ENCODE measurements around the gene SRGAP1. TPM values are rescaled to one million over a fixed set of nuclear protein-coding genes. Genes with fewer than 3 reads are reported as not detected.

SRGAP1 gene
- polyA plus RNA-seq, 3 donors from 2014 or later: 0.02 TPM; not detected in 2

GRCh38 chr12:63966606-63966975 lies 122.1 kb downstream of the SRGAP1 start:
- Mint-ChIP-seq H3K9me3 (peaks cover 0 to 7% (median 0%) of the 10 kb centered on the region in 6 donors), H3K4me3 (no peak overlapping the region), H3K27ac (no peak overlapping the region), H3K27me3 (ENCODE audit: low read depth in 3 of 3) (peaks cover 0 to 6% (median 0%) of the 10 kb centered on the region in 3 donors), H3K4me1 (no peaks in the 10 kb centered on the region), H3K36me3 (no peaks in the 10 kb centered on the region)
- DNase-seq: no peak

- H3K4me3 Mint-ChIP-seq: no peak overlapping the region
- H3K27me3 Mint-ChIP-seq (ENCODE audit: low read depth in 3 of 3): peaks cover 0 to 6% (median 0%) of the 10 kb centered on the region in 3 donors
- DNase-seq: no peak
- no peaks in the 10 kb centered on the region for H3K36me3 Mint-ChIP-seq
- H3K27ac Mint-ChIP-seq: no peak overlapping the region
- peaks cover 0 to 7% (median 0%) of the 10 kb centered on the region in 6 donors for H3K9me3 Mint-ChIP-seq
- no peaks in the 10 kb centered on the region for H3K4me1 Mint-ChIP-seq
Measured at GRCh38 chr12:63967358-63968145, 123.1 kb downstream of the SRGAP1 start.

- Mint-ChIP-seq H3K27ac (no peak overlapping the region), H3K9me3 (peaks cover 0 to 7% (median 0%) of the 10 kb centered on the region in 6 donors), H3K27me3 (ENCODE audit: low read depth in 3 of 3) (peaks cover 0 to 6% (median 0%) of the 10 kb centered on the region in 3 donors), H3K4me1 (no peaks in the 10 kb centered on the region), H3K4me3 (no peak overlapping the region), H3K36me3 (no peaks in the 10 kb centered on the region)
- no peak for DNase-seq
Measured at GRCh38 chr12:63968673-63969072, 124.2 kb downstream of the SRGAP1 start.

GRCh38 chr12:63976902-63977395 lies 132.4 kb downstream of the SRGAP1 start:
- Mint-ChIP-seq H3K4me3 (no peak overlapping the region), H3K4me1 (no peaks in the 10 kb centered on the region), H3K9me3 (peaks cover 0 to 5% (median 0%) of the 10 kb centered on the region in 6 donors), H3K27ac (no peak overlapping the region), H3K27me3 (ENCODE audit: low read depth in 3 of 3) (peaks cover 0 to 5% (median 2%) of the 10 kb centered on the region in 3 donors), H3K36me3 (no peaks in the 10 kb centered on the region)
- no peak for DNase-seq

GRCh38 chr12:63977441-63977840 lies 132.9 kb downstream of the SRGAP1 start:
- Mint-ChIP-seq H3K36me3 (no peaks in the 10 kb centered on the region), H3K27ac (no peak overlapping the region), H3K4me1 (no peaks in the 10 kb centered on the region), H3K9me3 (peaks cover 0 to 5% (median 0%) of the 10 kb centered on the region in 6 donors), H3K27me3 (ENCODE audit: low read depth in 3 of 3) (peaks cover 0 to 5% (median 2%) of the 10 kb centered on the region in 3 donors), H3K4me3 (no peak overlapping the region)
- DNase-seq: no peak

GRCh38 chr12:63978519-63978918 lies 134.0 kb downstream of the SRGAP1 start:
- Mint-ChIP-seq H3K27ac (no peak overlapping the region), H3K36me3 (no peaks in the 10 kb centered on the region), H3K4me1 (no peaks in the 10 kb centered on the region), H3K27me3 (ENCODE audit: low read depth in 3 of 3) (peaks cover 0 to 5% (median 2%) of the 10 kb centered on the region in 3 donors), H3K4me3 (no peak overlapping the region), H3K9me3 (peaks cover 0 to 5% (median 0%) of the 10 kb centered on the region in 6 donors)
- DNase-seq: no peak

- Mint-ChIP-seq H3K27me3 (ENCODE audit: low read depth in 3 of 3) (peaks cover 0 to 5% (median 2%) of the 10 kb centered on the region in 3 donors), H3K27ac (no peak overlapping the region), H3K4me1 (no peaks in the 10 kb centered on the region), H3K4me3 (no peak overlapping the region), H3K9me3 (peaks cover 0 to 5% (median 0%) of the 10 kb centered on the region in 6 donors), H3K36me3 (no peaks in the 10 kb centered on the region)
- DNase-seq: no peak
Measured at GRCh38 chr12:63980211-63980610, 135.7 kb downstream of the SRGAP1 start.

GRCh38 chr12:63981343-63981742 lies 136.8 kb downstream of the SRGAP1 start:
- no peak for DNase-seq
- H3K27ac Mint-ChIP-seq: no peak overlapping the region
- H3K27me3 Mint-ChIP-seq (ENCODE audit: low read depth in 3 of 3): peaks cover 0 to 5% (median 2%) of the 10 kb centered on the region in 3 donors
- H3K4me3 Mint-ChIP-seq: no peak overlapping the region
- no peaks in the 10 kb centered on the region for H3K36me3 Mint-ChIP-seq
- no peaks in the 10 kb centered on the region for H3K4me1 Mint-ChIP-seq
- peaks cover 0 to 5% (median 0%) of the 10 kb centered on the region in 6 donors for H3K9me3 Mint-ChIP-seq

GRCh38 chr12:63982604-63983295 lies 138.2 kb downstream of the SRGAP1 start:
- Mint-ChIP-seq H3K27me3 (ENCODE audit: low read depth in 3 of 3) (peaks cover 0 to 5% (median 2%) of the 10 kb centered on the region in 3 donors), H3K4me1 (no peaks in the 10 kb centered on the region), H3K27ac (no peak overlapping the region), H3K36me3 (no peaks in the 10 kb centered on the region), H3K9me3 (peaks cover 0 to 5% (median 0%) of the 10 kb centered on the region in 6 donors), H3K4me3 (no peak overlapping the region)
- DNase-seq: no peak

- Mint-ChIP-seq H3K27ac (no peak overlapping the region), H3K36me3 (no peaks in the 10 kb centered on the region), H3K4me3 (no peak overlapping the region), H3K9me3 (no peaks in the 10 kb centered on the region), H3K27me3 (ENCODE audit: low read depth in 3 of 3) (no peaks in the 10 kb centered on the region), H3K4me1 (no peaks in the 10 kb centered on the region)
- DNase-seq: no peak
Measured at GRCh38 chr12:63985456-63985855, 141.0 kb downstream of the SRGAP1 start.

- Mint-ChIP-seq H3K36me3 (no peaks in the 10 kb centered on the region), H3K4me1 (no peaks in the 10 kb centered on the region), H3K27me3 (ENCODE audit: low read depth in 3 of 3) (no peaks in the 10 kb centered on the region), H3K27ac (no peak overlapping the region), H3K4me3 (no peak overlapping the region), H3K9me3 (no peaks in the 10 kb centered on the region)
- DNase-seq: no peak
Measured at GRCh38 chr12:63985945-63986344, 141.4 kb downstream of the SRGAP1 start.

GRCh38 chr12:63989301-63989845 lies 144.9 kb downstream of the SRGAP1 start:
- Mint-ChIP-seq H3K4me1 (no peaks in the 10 kb centered on the region), H3K27ac (no peak overlapping the region), H3K4me3 (no peak overlapping the region), H3K27me3 (ENCODE audit: low read depth in 3 of 3) (peaks cover 0 to 8% (median 0%) of the 10 kb centered on the region in 3 donors), H3K36me3 (no peaks in the 10 kb centered on the region), H3K9me3 (no peaks in the 10 kb centered on the region)
- no peak for DNase-seq

GRCh38 chr12:63990828-63991547 lies 146.5 kb downstream of the SRGAP1 start:
- Mint-ChIP-seq H3K27me3 (ENCODE audit: low read depth in 3 of 3) (peaks cover 0 to 8% (median 0%) of the 10 kb centered on the region in 3 donors), H3K4me3 (no peak overlapping the region), H3K4me1 (no peaks in the 10 kb centered on the region), H3K36me3 (no peaks in the 10 kb centered on the region), H3K27ac (no peak overlapping the region), H3K9me3 (no peaks in the 10 kb centered on the region)
- DNase-seq: no peak

Data from immature natural killer cell (primary cell).